Adrenal gland (tissue), 5 donors: Measurements from ENCODE around the gene KIF5B.

Experiments
- CTCF ChIP-seq, 6 experiments: fragments of 450-650 bp in 4 of 6; fragments of 200-600 bp in 2 of 6; sonication (generic) in 1 of 6; IDR thresholded peaks; 1 replicate in 5 of 6; 2 replicates in 1 of 6; pipeline versions ENCODE4 v1.5.1 to v1.8.0; 2016 to 2021; ENCODE audit warnings: antibody characterized with exemption in 6 of 6, mild to moderate bottlenecking in 2 of 6, moderate library complexity in 1 of 6
- POLR2A ChIP-seq, 2 donors: fragments of 450-650 bp; IDR thresholded peaks; one replicate each; pipeline ENCODE4 v1.6.1; 2017; ENCODE audit warnings: antibody characterized with exemption in 2 of 2, mild to moderate bottlenecking in 2 of 2, moderate library complexity in 1 of 2
- donor health status: DM: no; HTN: no; CAD: no.

DNA sequence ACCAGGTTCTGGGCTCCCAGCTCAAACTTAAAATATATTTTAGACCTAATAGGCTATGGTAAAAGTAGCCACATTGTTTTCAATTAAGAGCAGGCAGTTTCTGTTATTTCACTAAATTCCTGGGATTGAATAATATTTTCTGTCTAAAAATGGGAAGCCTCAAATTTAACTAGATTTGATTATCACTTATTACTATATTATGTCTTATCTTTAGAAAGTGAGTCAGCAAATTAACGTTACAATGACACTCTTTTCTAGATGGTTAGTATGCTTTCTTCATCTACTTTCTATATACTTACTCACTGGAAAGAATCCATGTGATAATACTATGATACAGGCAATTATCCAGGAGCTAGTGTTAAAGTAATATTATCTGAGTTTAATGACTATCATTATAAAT is 27.5 kb downstream of the KIF5B start:
- no peak for TF ChIP-seq CTCF (IDR thresholded peaks at IDR 0.05)
- no peak for TF ChIP-seq POLR2A (IDR thresholded peaks at IDR 0.05)
